K562 (cell line): Measurements from ENCODE around the gene ACTN3. TPM values are rescaled to one million over a fixed set of nuclear protein-coding genes. Genes with fewer than 3 reads are reported as not detected.

Experiments used
- CEBPG ChIP-seq, 3 experiments: fragments of 200-800 bp in 1 of 3; sonication (Bioruptor generic) in 1 of 3; sonication (generic) in 1 of 3; formaldehyde crosslinking in 1 of 3; IDR thresholded peaks in 2 of 3; conservative IDR thresholded peaks in 1 of 3; 2 replicates each; pipeline versions ENCODE4 v1.6.1 to v1.8.0; 2016 to 2022; ENCODE audit warnings: missing compliant biosample characterization in 2 of 3, missing genetic modification characterization in 2 of 3, mild to moderate bottlenecking in 1 of 3, missing genetic modification reagents in 1 of 3
- FIP1L1 ChIP-seq: fragments of 200-400 bp; formaldehyde crosslinking; IDR thresholded peaks from 2 replicates; pipeline ENCODE4 v1.6.1; 2018; ENCODE audit warnings: mild to moderate bottlenecking, low read depth, low read length; ENCODE audit not compliant: poor library complexity, severe bottlenecking
- IRF2 ChIP-seq: sonication (generic); formaldehyde crosslinking; IDR thresholded peaks from 2 replicates; pipeline ENCODE4 v1.8.1; 2022; ENCODE audit warnings: mild to moderate bottlenecking, missing genetic modification reagents
- KDM4B ChIP-seq, 2 experiments: fragments of 450-650 bp in 1 of 2; sonication (generic) in 1 of 2; IDR thresholded peaks; 2 replicates each; pipeline ENCODE4 v1.6.1; 2016 to 2017; ENCODE audit warnings: borderline replicate concordance in 2 of 2, antibody characterized with exemption in 1 of 2, low read depth in 1 of 2, mild to moderate bottlenecking in 1 of 2
- MAX ChIP-seq: sonication (generic); formaldehyde crosslinking; IDR thresholded peaks from 2 replicates; pipeline ENCODE4 v1.9.0; 2022; ENCODE audit warnings: mild to moderate bottlenecking, missing genetic modification reagents
- MYC ChIP-seq, 2 experiments: fragments of 250-450 bp in 1 of 2; sonication (Bioruptor Pico) in 1 of 2; IDR thresholded peaks; 2 replicates each; pipeline versions ENCODE4 v1.5.1 to v1.6.1; 2012 to 2021; ENCODE audit warnings: low read depth in 2 of 2, borderline replicate concordance in 1 of 2, improper control_type of control experiment in 1 of 2, low read length in 1 of 2, mild to moderate bottlenecking in 1 of 2, moderate library complexity in 1 of 2
- NFIC ChIP-seq: fragments of 450-650 bp; IDR thresholded peaks from 2 replicates; pipeline ENCODE4 v1.6.1; 2017; ENCODE audit warnings: mild to moderate bottlenecking, inconsistent platforms
- NFYB ChIP-seq: IDR thresholded peaks from 2 replicates; pipeline ENCODE4 v1.6.1; 2011; ENCODE audit warnings: mild to moderate bottlenecking, moderate library complexity; ENCODE audit not compliant: insufficient read length; ENCODE audit errors: extremely low read depth
- POLR3A ChIP-seq: IDR thresholded peaks from 2 replicates; pipeline ENCODE4 v1.6.1; 2011; ENCODE audit warnings: borderline replicate concordance, mild to moderate bottlenecking, moderate library complexity; ENCODE audit not compliant: insufficient read length, insufficient read depth; ENCODE audit errors: extremely low read depth
- SMAD3 ChIP-seq: fragments of 450-650 bp; formaldehyde crosslinking; conservative IDR thresholded peaks from 2 replicates; pipeline ENCODE4 v1.4.0; 2020; ENCODE audit warnings: mild to moderate bottlenecking
- SP2 ChIP-seq: IDR thresholded peaks from 2 replicates; pipeline ENCODE4 v1.6.1; 2011; ENCODE audit warnings: mild to moderate bottlenecking, low read depth, low read length, moderate library complexity; ENCODE audit not compliant: poor library complexity, severe bottlenecking; ENCODE audit errors: extremely low read depth
- THRB ChIP-seq: fragments of 450-650 bp; formaldehyde crosslinking; conservative IDR thresholded peaks from 2 replicates; pipeline ENCODE4 v1.4.0; 2022; ENCODE audit warnings: mild to moderate bottlenecking, missing genetic modification characterization
- ZNF143 ChIP-seq: sonication (generic); formaldehyde crosslinking; IDR thresholded peaks from 2 replicates; pipeline ENCODE4 v1.9.0; 2022; ENCODE audit warnings: mild to moderate bottlenecking, missing genetic modification reagents
- polyA plus RNA-seq, 8 experiments: library from polyadenylated mRNA; depleted of rRNA in 4 of 8; stranded (reverse) in 5 of 8; unstranded in 3 of 8; fragments of >200 nt; fragmentation: Nextera tagmentation in 2 of 8; fragmentation: Illumina TruSeq in 1 of 8; extraction: Ambion mirVana in 2 of 8; extraction: Trizol in 1 of 8; gene quantifications; 2 replicates each; pipeline versions ENCODE4 v1.2.1 to v1.2.3, GENCODE V29; 2011 to 2014; ENCODE audit warnings: inconsistent platforms in 1 of 8, missing spikeins in 1 of 8
- total RNA-seq, 7 experiments: library from RNA; depleted of rRNA in 6 of 7; stranded (reverse); fragments of >200 nt in 6 of 7; fragmentation: Illumina TruSeq in 2 of 7; extraction: Trizol in 2 of 7; gene quantifications; 2 replicates each; pipeline versions ENCODE4 v1.2.1 to v1.2.3, GENCODE V29; 2011 to 2021; ENCODE audit warnings: low replicate concordance in 1 of 7
- TF ChIP-seq, protein P1 (sequence below): fragments of 250-450 bp; sonication (Bioruptor Pico); IDR thresholded peaks from 2 replicates; pipeline ENCODE4 v1.4.0; 2020; ENCODE audit warnings: mild to moderate bottlenecking, moderate library complexity

Gene ACTN3
- total and polyA plus RNA-seq, 9 of the 15 experiments (the other 6 are each of a cell fraction or from before 2014, with no cell fraction given) = not detected

DNA sequence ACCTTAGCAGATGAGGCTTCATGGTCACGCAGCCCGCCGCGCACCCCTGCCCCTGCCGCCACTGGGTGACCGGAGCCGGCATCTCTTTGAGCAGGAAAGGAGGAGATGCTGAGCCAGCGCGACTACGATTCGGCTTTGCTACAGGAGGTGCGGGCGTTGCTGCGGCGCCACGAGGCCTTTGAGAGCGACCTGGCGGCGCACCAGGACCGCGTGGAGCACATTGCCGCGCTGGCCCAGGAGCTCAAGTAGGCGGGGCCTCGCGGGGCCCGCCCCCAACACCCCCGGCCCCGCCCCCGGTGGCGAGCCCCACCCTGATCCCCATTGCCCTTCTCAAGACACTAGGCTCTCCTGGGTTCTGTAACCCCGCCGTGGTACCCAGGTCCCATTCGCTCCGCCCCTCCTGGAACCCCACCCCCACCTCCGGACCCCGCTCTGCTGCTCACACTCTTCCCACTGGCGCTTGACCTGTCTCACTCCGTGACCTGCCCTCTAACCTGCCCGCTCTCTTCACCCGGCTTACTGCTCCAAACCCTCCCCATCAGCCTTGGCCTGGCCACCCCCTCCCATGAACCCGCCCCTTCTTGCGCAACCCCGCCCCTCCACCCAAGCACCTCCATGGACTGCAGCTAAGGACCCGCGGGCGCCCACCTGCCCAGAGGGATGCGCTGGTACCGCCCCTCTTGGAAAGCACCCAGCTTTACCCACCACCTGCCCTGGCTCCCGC lies 12.6 kb downstream of the ACTN3 start (continued):
- TF ChIP-seq KDM4B (IDR thresholded peaks at IDR 0.05; ENCODE audit: borderline replicate concordance in 2 of 2, low read depth in 1 of 2) (no peak), SP2 (no peak), NFIC (peak; percentile 86), IRF2 (CRISPR knock-in tag) (no peak), MAX (CRISPR knock-in tag) (peak; percentile 98), SMAD3 (CRISPR knock-in tag) (no peak), MYC (IDR thresholded peaks at IDR 0.05; ENCODE audit: low read depth, low read length) (peak; percentile 90), MYC (CRISPR knock-in tag; IDR thresholded peaks at IDR 0.05; ENCODE audit: borderline replicate concordance, low read depth) (no peak), FIP1L1 (peak; percentile 32), NFYB (no peak), POLR3A (no peak), CEBPG (CRISPR knock-in tag; IDR thresholded peaks at IDR 0.05) (peak; percentile 66; the same call in 1 of the 2 replicates), CEBPG (tag; conservative IDR thresholded peaks at IDR 0.05 in 1 of 2, IDR thresholded peaks at IDR 0.05 in 1 of 2) (peak; percentile 61 to 70), ZNF143 (CRISPR knock-in tag) (peak; percentile 48; the same call in 1 of the 2 replicates), THRB (no peak)
- TF ChIP-seq, protein P1, sequence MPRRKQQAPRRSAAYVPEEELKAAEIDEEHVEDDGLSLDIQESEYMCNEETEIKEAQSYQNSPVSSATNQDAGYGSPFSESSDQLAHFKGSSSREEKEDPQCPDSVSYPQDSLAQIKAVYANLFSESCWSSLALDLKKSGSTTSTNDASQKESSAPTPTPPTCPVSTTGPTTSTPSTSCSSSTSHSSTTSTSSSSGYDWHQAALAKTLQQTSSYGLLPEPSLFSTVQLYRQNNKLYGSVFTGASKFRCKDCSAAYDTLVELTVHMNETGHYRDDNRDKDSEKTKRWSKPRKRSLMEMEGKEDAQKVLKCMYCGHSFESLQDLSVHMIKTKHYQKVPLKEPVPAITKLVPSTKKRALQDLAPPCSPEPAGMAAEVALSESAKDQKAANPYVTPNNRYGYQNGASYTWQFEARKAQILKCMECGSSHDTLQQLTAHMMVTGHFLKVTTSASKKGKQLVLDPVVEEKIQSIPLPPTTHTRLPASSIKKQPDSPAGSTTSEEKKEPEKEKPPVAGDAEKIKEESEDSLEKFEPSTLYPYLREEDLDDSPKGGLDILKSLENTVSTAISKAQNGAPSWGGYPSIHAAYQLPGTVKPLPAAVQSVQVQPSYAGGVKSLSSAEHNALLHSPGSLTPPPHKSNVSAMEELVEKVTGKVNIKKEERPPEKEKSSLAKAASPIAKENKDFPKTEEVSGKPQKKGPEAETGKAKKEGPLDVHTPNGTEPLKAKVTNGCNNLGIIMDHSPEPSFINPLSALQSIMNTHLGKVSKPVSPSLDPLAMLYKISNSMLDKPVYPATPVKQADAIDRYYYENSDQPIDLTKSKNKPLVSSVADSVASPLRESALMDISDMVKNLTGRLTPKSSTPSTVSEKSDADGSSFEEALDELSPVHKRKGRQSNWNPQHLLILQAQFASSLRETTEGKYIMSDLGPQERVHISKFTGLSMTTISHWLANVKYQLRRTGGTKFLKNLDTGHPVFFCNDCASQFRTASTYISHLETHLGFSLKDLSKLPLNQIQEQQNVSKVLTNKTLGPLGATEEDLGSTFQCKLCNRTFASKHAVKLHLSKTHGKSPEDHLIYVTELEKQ (CRISPR knock-in tag) = no peak
